Measurements from ENCODE around the gene DLAT.

- TF ChIP-seq GATA3 (IDR thresholded peaks at IDR 0.05; ENCODE audit: borderline replicate concordance) (no peak), PHF8 (IDR thresholded peaks at IDR 0.05; ENCODE audit: borderline replicate concordance, low read depth) (no peak), EP300 (IDR thresholded peaks at IDR 0.05) (no peak), POLR2A (IDR thresholded peaks at IDR 0.05; ENCODE audit: low read length) (no peak), SMC3 (IDR thresholded peaks at IDR 0.05) (no peak), RCOR1 (IDR thresholded peaks at IDR 0.05; ENCODE audit: low read depth, low read length) (no peak), MYC (IDR thresholded peaks at IDR 0.05; ENCODE audit: borderline replicate concordance, low read length) (no peak), CTCF (IDR thresholded peaks at IDR 0.05) (no peak), USF2 (IDR thresholded peaks at IDR 0.05) (no peak), JUN (IDR thresholded peaks at IDR 0.05) (no peak), MAX (IDR thresholded peaks at IDR 0.05) (no peak), CBX2 (IDR thresholded peaks at IDR 0.05; ENCODE audit: borderline replicate concordance, low read depth) (no peak), NPAS2 (CRISPR knock-in tag; IDR thresholded peaks at IDR 0.05; ENCODE audit: borderline replicate concordance) (no peak), CHD2 (IDR thresholded peaks at IDR 0.05; ENCODE audit: low read length, partially characterized antibody) (no peak)
Measured at GRCh38 chr11:112002491-112003216, 22.6 kb upstream of the DLAT start.

All from A549 (cell line).